ENCODE measurements around the gene ZKSCAN3. TPM values are rescaled to one million over a fixed set of nuclear protein-coding genes. Genes with fewer than 3 reads are reported as not detected.

Gene ZKSCAN3
- total RNA-seq, 2 experiments from 2014 or later, result 2.2 to 3.1 TPM

DNA sequence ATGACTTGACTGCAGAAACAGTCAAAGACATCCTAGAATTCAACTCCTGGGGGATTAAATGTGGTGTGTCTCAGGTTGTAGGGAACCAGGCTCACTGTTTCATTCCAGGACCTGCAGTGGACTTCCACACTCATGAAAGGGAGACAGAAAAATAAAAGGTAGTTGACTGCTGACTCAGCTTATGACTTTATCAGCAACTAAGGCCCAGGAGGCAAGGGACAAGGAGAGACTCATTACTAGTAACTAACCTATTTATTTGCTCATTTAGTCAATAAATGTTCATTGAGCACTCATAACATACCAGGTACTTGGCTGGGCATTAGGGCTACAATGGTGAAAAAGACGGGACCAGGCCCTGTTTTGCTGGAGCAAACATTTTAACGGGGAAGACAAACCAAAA, 16.7 kb upstream of the ZKSCAN3 start:
- DNase-seq (no peak), ATAC-seq (no peak)
- peaks cover 4% of the 10 kb centered on the region for H3K4me1 Mint-ChIP-seq
- no peaks in the 10 kb centered on the region for H3K27me3 Mint-ChIP-seq
- H3K27ac Mint-ChIP-seq, result no peak overlapping the region
- CTCF ChIA-PET, result no interaction called here
- H3K9me3 Mint-ChIP-seq (ENCODE audit: low read depth), result peaks cover 5% of the 10 kb centered on the region
- peaks cover 2% of the 10 kb centered on the region for H3K36me3 Mint-ChIP-seq (ENCODE audit: low read depth)
- intact Hi-C loops (cut with DNase I, micrococcal nuclease), result no loop called here
- no peak overlapping the region for H3K4me3 Mint-ChIP-seq
- POLR2A ChIA-PET, result no interaction called here

DNA sequence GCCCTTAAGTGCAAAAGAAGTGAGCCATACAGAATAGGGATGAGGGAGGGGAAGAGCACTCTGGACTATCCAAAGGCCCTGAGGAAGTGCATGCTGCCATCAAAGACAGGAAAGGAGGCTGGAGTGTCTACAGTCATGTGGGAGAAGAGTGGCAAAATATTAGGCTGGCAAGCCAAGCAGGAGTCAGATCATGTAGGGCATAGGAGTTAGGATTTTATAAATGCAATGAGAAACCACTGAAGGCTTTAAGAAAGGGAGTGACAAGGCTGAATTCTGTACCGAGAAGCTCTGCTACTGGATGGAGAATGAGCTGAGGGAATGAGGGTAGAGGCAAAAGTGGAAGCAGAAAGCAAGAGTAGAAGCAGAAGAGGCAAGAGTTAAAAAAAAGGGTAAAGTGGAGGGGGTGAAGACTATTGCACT, 16.1 kb upstream of the ZKSCAN3 start:
- DNase-seq (no peak), ATAC-seq (no peak)
- H3K9me3 Mint-ChIP-seq (ENCODE audit: low read depth), result peaks cover 5% of the 10 kb centered on the region
- H3K4me3 Mint-ChIP-seq, result no peak overlapping the region
- intact Hi-C loops (cut with DNase I, micrococcal nuclease), result no loop called here
- POLR2A ChIA-PET, result no interaction called here
- no peak overlapping the region for H3K27ac Mint-ChIP-seq
- no peaks in the 10 kb centered on the region for H3K27me3 Mint-ChIP-seq
- CTCF ChIA-PET, result no interaction called here
- peaks cover 4% of the 10 kb centered on the region for H3K4me1 Mint-ChIP-seq
- H3K36me3 Mint-ChIP-seq (ENCODE audit: low read depth), result peaks cover 2% of the 10 kb centered on the region

DNA sequence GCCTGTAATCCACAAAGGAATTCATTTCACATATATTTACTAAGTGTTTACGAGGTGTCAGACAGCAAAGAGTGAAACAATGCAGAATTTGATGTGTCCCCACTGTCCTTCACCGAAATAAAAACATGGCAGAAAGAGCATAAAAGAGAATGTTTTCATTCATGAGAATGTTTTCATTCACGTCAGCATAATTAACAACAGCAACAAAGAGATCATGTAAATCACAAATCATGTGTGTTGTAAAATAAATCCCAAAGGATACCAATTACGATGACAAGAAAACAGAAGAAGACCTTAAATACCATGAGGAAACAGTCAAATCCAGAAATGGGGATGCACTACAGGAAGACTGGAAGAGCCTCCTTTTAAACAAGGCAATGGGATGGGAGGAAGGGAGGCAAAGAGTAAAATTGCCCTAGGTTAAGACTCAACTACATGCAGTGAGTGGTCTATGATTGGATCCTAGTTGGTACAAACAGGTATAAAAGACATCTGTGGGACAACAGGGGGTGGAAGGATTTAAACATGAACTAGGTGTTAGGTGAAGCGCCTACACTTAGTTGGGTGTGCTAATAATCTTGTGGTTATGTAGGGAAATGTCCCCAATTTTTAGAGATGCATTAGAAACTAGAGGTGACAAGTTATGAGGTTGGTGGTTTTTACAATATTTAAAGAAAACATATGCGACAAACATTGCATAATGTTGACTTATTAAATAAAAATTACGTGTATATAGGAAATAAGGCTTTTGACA, 15.3 kb upstream of the ZKSCAN3 start:
- DNase-seq (no peak), ATAC-seq (no peak)
- Mint-ChIP-seq H3K4me1 (peaks cover 4% of the 10 kb centered on the region), H3K27me3 (no peaks in the 10 kb centered on the region), H3K36me3 (ENCODE audit: low read depth) (no peaks in the 10 kb centered on the region), H3K27ac (no peak overlapping the region), H3K9me3 (ENCODE audit: low read depth) (no peaks in the 10 kb centered on the region), H3K4me3 (no peak overlapping the region)
- intact Hi-C loops (cut with DNase I, micrococcal nuclease), result loop anchor here (1.0 to 5.0 kb wide), 4 partner anchors 67 to 252 kb away; partner anchors contain the start of genes ZNF165 (in 1 of the 2) and ZSCAN26 (in 1 of the 2)
- POLR2A ChIA-PET, result no interaction called here
- CTCF ChIA-PET, result interaction anchor here (0.6 to 2.8 kb wide), 4 partner anchors 15 to 1281 kb away, joined by 3 to 13 read pairs (median 4); partner anchors contain the start of gene ZKSCAN3

DNA sequence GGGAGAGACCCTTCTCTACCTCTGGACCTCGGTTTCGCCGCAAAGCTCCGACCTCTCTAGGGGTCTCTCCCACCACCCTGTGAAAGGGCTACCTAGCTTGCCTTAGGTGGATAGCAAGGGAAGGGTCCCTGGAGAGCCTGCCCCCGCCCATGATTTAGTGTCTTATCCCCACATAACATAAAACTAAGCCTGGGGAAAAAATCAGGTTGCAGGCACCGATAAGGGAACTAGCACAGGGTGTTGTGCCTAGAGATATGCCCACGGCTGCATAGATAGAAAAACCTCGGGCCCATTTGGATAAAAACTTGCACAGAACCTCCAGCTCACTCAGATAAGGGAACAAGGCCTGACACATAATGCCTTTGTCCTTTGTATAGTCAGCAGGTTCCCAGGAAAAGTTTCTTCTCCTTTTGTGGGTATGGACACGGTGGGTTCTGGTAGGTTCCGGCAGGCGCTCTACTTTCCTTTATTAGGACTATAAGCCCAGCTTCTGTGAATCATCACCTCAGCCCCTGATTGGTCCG, 14.6 kb upstream of the ZKSCAN3 start:
- ATAC-seq (no peak), DNase-seq (no peak)
- H3K9me3 Mint-ChIP-seq (ENCODE audit: low read depth), result peaks cover 5% of the 10 kb centered on the region
- peaks cover under 1% of the 10 kb centered on the region for H3K27me3 Mint-ChIP-seq
- ChIA-PET POLR2A (interaction anchor here (0.7 to 1.0 kb wide), 2 partner anchors 26 to 433 kb away, joined by 3 read pairs; no protein-coding TSS in a partner anchor), CTCF (interaction anchor here (0.6 to 2.8 kb wide), 7 partner anchors 14 to 1280 kb away, joined by 3 to 13 read pairs (median 4); partner anchors contain the start of genes ZKSCAN3 and ZSCAN26)
- intact Hi-C loops (cut with DNase I, micrococcal nuclease), result loop anchor here (1.0 to 5.0 kb wide), 4 partner anchors 68 to 253 kb away; partner anchors contain the start of genes ZNF165 (in 1 of the 2) and ZSCAN26 (in 1 of the 2)
- peaks cover 7% of the 10 kb centered on the region for H3K4me1 Mint-ChIP-seq
- no peaks in the 10 kb centered on the region for H3K36me3 Mint-ChIP-seq (ENCODE audit: low read depth)
- no peak overlapping the region for H3K27ac Mint-ChIP-seq
- H3K4me3 Mint-ChIP-seq, result no peak overlapping the region

DNA sequence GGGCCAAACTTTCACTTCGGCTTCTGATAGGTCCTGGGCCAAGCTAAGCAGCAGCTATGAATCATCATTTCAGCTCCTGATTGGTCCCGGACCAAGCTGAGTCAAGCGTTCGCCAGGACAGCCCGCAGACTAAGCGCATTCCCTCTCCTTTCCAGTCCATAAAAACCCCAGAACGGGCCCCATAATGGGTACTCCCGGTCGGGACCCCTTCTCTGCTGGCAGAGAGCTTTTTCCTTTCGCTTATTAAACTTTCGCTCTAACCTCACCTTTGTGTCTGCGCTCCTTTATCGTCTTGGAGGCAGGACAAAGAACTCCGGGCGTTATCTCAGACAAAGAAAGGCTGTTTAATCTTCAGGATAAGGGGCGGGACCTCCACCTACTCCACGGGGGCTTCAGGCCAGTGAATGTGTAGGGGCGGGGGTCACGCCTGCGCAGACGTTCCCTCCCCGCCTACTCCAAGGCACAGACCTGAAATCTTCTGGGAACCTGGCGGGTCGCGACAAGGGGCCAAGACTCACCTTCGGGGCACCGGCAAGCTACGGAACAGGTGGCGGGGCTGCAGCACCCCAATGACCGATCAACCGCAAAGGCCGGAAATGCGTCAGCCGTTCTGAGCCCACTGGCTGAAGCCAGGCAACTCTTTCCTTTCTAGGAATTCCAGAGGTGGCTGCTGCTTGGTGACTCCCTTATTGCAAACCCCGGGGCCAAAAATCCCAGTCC, 14.0 kb upstream of the ZKSCAN3 start, which contains the start of gene ZSCAN31:
Gene ZSCAN31, minus strand, starts transcription at position 585 of the 720 bp plus-strand sequence. CDS start 6,465 bp downstream, outside the sequence.
- intact Hi-C loops (cut with DNase I, micrococcal nuclease), result loop anchor here (1.0 to 5.0 kb wide), 7 partner anchors 14 to 253 kb away; partner anchors contain the start of genes ZKSCAN3 (in 2 of the 2), ZKSCAN4 (in 1 of the 2), ZNF165 (in 1 of the 2) and ZSCAN23 (in 1 of the 2)
- Mint-ChIP-seq H3K27ac (no peak within 1 kb of the TSS), H3K27me3 (peaks cover 3% of the 10 kb centered on the region), H3K9me3 (ENCODE audit: low read depth) (peaks cover 12% of the 10 kb centered on the region), H3K4me3 (no peak within 1 kb of the TSS), H3K36me3 (ENCODE audit: low read depth) (no peaks in the 10 kb centered on the region), H3K4me1 (peaks cover 7% of the 10 kb centered on the region)
- POLR2A ChIA-PET, result interaction anchor here (0.7 to 1.0 kb wide), 3 partner anchors 25 to 864 kb away, joined by 3 read pairs; no protein-coding TSS in a partner anchor
- DNase-seq, result peak; percentile 86
- peak; percentile 96 for ATAC-seq
- CTCF ChIA-PET, result interaction anchor here (0.7 to 2.8 kb wide), 7 partner anchors 14 to 1280 kb away, joined by 3 to 13 read pairs (median 4); partner anchors contain the start of genes ZKSCAN3 and ZSCAN26

DNA sequence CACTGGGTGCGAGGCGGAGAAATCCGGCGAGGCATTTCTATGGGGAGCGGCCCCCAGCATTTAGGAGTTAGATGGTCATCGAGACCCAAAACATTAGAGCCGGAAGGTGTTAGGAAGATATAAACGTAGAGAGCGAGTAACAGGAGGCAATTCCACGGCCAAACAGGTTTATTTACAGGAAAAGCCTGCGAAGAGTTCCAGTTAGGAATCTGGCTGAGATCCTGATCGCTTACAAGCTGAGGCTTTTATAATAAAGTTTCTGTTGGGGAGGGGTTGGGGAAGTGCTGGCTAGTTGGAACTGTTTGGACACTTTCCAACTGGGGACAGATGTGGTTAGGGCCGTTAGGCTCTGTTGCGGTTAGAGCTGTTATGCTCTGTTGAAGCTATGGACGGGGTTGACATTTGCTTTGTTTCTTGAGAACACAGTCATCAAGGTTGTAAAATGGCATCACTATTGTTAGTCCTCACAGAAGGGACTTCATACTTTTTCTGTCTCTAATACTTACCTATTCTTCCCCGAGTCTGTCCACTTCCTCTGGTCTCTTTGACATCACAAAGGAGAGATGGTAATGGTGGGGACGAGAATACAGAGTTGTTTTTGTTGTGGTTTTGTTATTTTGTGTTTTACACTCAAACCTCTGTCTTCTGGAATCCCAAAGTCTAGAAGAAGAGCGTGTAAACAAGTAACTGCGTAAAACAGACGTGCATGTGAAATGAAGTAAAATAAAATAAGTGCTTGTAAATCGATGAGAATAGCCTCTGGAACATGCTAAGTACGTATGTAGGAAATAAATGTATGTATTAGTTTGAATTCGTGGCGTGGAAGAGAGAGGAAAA, 13.2 kb upstream of the ZKSCAN3 start:
- Mint-ChIP-seq H3K36me3 (ENCODE audit: low read depth) (no peaks in the 10 kb centered on the region), H3K27ac (no peak overlapping the region), H3K27me3 (peaks cover 3% of the 10 kb centered on the region), H3K4me3 (no peak overlapping the region), H3K9me3 (ENCODE audit: low read depth) (peaks cover 14% of the 10 kb centered on the region), H3K4me1 (peaks cover 7% of the 10 kb centered on the region)
- DNase-seq (peak; percentile 27), ATAC-seq (peak; percentile 22)
- POLR2A ChIA-PET, result interaction anchor here (0.9 to 1.1 kb wide), 2 partner anchors 245 to 864 kb away, joined by 3 to 4 read pairs; no protein-coding TSS in a partner anchor
- CTCF ChIA-PET, result interaction anchor here (0.8 to 2.8 kb wide), 2 partner anchors 16 to 19 kb away, joined by 3 to 13 read pairs; no protein-coding TSS in a partner anchor
- intact Hi-C loops (cut with DNase I, micrococcal nuclease), result loop anchor here (1.0 to 5.0 kb wide), 6 partner anchors 13 to 254 kb away; partner anchors contain the start of genes ZKSCAN3 (in 2 of the 2), ZKSCAN4 (in 1 of the 2), ZNF165 (in 1 of the 2) and ZSCAN23 (in 1 of the 2)

DNA sequence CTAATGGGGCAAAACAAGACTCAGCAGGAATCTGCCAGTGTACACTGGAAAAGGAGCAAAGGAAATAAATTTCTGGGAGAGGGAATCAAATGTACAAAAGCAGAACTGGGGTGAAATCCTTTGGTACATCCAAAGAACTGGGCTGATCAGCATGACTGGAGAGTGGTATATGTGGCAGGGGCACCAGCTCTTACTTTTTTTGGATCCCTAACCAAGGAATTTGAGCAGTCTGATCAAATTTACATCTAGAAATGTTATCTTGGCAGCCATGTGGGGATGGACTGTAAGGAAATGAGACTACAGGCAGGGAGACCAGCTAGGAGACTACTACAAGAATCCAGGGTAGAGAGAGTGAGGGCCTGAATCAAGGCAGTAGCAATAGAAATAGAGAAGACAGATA, 12.6 kb upstream of the ZKSCAN3 start:
- H3K36me3 Mint-ChIP-seq (ENCODE audit: low read depth), result no peaks in the 10 kb centered on the region
- H3K4me1 Mint-ChIP-seq, result peaks cover 7% of the 10 kb centered on the region
- no peak overlapping the region for H3K4me3 Mint-ChIP-seq
- ChIA-PET CTCF (interaction anchor here (2.8 kb wide), 1 partner anchor 18 kb away, joined by 13 read pairs; no protein-coding TSS in a partner anchor), POLR2A (interaction anchor here (1.1 kb wide), 1 partner anchor 246 kb away, joined by 4 read pairs; no protein-coding TSS in a partner anchor)
- DNase-seq (no peak), ATAC-seq (no peak)
- intact Hi-C loops (cut with DNase I, micrococcal nuclease), result loop anchor here (2.0 to 5.0 kb wide), 4 partner anchors 106 to 255 kb away; partner anchors contain the start of genes ZNF165 (in 1 of the 2) and ZSCAN23 (in 1 of the 2)
- H3K27me3 Mint-ChIP-seq, result peaks cover 3% of the 10 kb centered on the region
- H3K27ac Mint-ChIP-seq, result no peak overlapping the region
- H3K9me3 Mint-ChIP-seq (ENCODE audit: low read depth), result peaks cover 14% of the 10 kb centered on the region

DNA sequence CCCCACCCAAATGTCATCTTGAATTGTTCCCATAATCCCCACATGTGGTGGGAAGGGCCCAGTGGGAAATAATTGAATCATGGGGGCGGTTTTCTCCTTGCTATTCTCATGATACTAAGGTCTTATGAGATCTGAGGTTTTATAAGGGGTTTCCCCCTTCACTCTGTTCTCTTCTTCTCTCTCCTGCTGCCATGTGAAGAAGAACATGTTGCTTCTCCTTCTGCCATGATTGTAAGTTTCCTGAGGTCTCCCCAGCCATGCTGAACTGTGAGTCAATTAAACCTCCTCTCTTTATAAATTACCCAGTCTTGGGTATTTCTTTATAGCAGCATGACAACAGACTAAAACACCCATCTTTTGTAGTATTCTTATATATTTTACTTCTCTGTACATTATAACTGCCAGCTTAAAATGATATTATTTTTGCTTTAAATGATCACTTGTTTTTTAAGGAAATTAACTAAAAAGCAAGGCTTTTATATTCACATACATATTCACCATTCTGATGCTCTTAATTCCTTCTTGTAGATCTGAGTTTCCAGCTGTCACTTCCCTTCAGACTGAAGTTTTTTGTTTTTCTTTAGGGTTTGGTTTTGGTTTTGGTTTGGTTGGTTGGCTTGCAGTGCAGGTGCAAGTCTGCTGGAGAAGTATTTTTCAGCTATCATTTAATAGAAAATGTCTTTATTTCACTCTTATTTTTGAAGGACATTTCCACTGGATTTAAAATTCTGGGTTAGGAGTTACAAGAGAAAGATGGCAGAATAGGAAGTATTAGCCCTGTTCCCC, 9.2 kb upstream of the ZKSCAN3 start:
- ATAC-seq, result no peak
- H3K9me3 Mint-ChIP-seq (ENCODE audit: low read depth), result peaks cover 14% of the 10 kb centered on the region
- intact Hi-C loops (cut with DNase I, micrococcal nuclease), result no loop called here
- H3K27ac Mint-ChIP-seq, result no peak overlapping the region
- peaks cover 3% of the 10 kb centered on the region for H3K4me1 Mint-ChIP-seq
- no peaks in the 10 kb centered on the region for H3K36me3 Mint-ChIP-seq (ENCODE audit: low read depth)
- ChIA-PET CTCF (no interaction called here), POLR2A (no interaction called here)
- no peak overlapping the region for H3K4me3 Mint-ChIP-seq
- peaks cover 7% of the 10 kb centered on the region for H3K27me3 Mint-ChIP-seq
- DNase-seq, result no peak

DNA sequence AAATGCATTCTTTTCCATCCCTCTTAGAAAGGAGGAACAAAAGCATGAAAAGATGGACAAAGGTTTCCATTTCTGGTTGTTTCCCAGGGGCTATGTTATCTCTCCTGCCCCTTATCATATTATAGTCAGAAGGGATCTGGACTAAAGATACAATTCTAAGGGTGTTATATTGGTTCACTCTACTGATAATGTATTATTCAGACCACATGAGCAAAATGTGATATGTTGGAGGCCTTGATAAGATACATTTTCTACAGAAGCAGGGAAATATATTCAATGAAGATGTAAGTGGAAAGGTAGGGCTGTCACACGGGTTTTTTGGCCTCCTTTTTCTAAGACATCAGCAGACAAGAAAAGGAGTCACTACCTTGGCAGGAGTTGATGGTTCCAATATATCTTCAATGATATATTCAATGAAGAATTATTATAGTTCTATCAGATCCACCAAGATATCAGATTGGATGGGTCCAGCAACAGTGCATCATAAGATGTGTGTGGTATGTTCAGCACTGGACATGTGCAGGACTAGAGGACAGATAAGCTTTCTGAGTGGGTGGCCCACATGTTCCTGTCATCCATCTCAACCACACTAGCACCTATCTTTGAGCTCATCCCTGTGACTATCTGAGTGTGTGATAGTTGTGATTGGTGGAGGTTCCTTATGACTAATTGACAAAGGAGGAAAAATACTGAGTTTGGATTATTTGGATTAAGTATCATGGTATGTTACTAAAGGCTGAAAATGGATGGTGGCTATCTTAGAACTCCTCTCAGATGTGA, 5.7 kb upstream of the ZKSCAN3 start:
- CTCF ChIA-PET, result interaction anchor here (0.6 kb wide), 1 partner anchor 153 kb away, joined by 3 read pairs; no protein-coding TSS in a partner anchor
- DNase-seq, result no peak
- POLR2A ChIA-PET, result no interaction called here
- Mint-ChIP-seq H3K27ac (no peak overlapping the region), H3K27me3 (peaks cover 14% of the 10 kb centered on the region), H3K4me1 (peaks cover 3% of the 10 kb centered on the region), H3K4me3 (no peak overlapping the region), H3K9me3 (ENCODE audit: low read depth) (peaks cover 14% of the 10 kb centered on the region), H3K36me3 (ENCODE audit: low read depth) (no peaks in the 10 kb centered on the region)
- intact Hi-C loops (cut with DNase I, micrococcal nuclease), result no loop called here
- ATAC-seq, result no peak

Data from activated CD4-positive, alpha-beta T cell treated with anti-CD3 and anti-CD28 coated beads for 36 hours (primary cell).